ENCODE data around the gene ZNF77.
"Not testable (repeated sequence)": the region's sequence is repeated elsewhere in the genome, so short reads cannot be mapped to it uniquely, and the experiment has no call there.

The ZNF77 gene

DNA sequence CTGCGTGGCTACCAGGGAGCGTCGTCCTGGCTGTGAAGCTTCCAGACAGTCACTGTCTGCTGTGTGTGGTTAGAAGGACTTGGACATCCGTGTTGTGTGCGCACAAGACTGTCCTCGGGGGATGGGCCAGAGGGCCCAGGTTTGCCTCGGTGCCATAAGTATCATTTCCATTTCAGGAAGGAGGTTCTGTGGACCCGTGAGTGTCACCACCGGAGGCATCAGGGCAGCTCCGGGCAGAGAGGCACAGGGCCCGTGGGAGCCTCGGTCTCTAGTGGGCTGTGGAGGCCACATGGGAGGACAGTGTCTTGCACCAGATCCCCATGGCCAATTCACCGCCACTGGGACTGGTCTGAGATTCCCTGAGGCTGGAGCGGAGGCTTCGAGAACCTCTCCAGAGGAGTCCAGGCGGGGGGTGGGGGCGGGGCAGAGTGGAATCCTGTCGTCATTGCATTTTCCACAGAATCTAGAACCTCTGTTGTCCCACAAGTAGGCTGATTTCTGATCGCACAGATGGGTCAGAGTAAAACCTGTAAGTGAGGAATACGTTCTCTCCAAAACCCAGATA lies 38.1 kb downstream of the ZNF77 start:
- no peak for DNase-seq

DNA sequence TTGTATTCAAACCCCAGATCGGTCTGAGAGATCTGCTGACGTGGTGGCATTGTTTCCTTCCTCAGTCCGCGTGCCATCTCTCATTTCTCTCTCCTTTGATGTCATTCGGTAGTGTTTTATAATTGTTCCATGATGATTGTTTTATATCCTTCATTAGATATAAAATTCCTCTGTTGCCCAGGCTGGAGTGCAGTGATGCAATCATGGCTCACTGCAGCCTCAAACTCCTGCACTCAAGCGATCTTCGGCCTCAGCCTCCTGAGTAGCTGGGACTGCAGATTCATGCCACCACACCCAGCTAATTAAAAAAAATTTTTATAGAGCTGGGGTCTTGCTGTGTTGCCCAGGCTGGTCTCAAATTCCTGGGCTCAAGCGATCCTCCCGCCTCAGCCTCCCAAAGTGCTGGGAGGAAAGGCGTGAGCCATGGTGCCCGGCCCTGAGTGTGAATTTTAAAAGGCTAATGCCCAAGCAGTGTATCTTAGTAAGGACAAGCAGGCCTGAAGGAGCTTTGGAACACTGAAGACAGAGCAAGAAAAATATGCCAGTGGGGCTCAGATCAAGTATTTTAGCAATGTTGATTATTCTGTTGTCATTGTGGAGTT lies 38.8 kb downstream of the ZNF77 start:
- DNase-seq, result no peak

DNA sequence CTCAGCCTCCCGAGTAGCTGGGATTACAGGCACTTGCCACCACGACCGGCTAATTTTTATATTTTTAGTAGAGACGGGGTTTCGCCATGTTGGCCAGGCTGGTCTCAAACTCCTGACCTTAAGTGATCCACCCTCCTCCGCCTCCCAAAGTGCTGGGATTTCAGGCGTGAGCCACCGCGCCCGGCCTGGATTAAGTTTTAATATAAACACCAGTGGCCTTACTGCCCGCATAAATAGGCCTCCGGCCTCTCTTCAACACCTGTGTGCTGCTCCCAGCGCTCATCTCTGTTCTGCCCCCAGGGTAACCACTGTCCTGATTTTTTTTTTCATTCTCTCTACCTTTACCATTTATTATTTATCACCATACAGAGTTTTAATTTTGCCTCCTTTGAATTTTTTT lies 41.4 kb downstream of the ZNF77 start:
- not testable (repeated sequence) for DNase-seq

DNA sequence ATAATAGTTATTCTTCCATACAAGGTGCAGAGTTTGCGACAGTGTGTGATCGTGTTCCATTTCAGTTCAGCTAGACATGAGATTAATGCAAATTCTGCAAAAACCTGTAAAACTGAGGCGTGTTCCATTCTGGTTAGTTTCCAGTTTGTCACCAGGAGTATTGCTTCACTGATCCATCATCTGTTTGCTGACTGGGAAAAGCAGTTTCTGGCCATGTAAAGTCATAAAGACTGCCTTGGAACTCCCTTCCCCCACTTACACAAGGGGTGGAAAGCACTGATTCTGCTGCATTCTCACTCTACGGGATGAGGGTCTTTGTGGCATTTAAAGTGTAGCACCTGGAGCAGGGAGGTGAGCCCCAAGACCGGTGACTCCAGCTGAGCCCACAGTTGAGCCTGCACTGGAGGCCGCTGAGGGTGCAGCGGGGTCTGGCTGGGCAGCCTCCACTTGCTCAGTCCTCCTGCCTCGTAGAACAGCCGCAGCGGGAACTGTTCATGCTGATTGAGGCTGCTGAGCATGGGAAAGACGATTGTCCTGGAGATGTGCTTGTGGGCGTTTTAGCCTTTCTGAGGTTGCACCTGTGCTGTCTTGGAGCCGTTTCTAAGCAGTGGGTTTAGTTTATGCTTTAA lies 42.1 kb downstream of the ZNF77 start:
- no peak for DNase-seq

DNA sequence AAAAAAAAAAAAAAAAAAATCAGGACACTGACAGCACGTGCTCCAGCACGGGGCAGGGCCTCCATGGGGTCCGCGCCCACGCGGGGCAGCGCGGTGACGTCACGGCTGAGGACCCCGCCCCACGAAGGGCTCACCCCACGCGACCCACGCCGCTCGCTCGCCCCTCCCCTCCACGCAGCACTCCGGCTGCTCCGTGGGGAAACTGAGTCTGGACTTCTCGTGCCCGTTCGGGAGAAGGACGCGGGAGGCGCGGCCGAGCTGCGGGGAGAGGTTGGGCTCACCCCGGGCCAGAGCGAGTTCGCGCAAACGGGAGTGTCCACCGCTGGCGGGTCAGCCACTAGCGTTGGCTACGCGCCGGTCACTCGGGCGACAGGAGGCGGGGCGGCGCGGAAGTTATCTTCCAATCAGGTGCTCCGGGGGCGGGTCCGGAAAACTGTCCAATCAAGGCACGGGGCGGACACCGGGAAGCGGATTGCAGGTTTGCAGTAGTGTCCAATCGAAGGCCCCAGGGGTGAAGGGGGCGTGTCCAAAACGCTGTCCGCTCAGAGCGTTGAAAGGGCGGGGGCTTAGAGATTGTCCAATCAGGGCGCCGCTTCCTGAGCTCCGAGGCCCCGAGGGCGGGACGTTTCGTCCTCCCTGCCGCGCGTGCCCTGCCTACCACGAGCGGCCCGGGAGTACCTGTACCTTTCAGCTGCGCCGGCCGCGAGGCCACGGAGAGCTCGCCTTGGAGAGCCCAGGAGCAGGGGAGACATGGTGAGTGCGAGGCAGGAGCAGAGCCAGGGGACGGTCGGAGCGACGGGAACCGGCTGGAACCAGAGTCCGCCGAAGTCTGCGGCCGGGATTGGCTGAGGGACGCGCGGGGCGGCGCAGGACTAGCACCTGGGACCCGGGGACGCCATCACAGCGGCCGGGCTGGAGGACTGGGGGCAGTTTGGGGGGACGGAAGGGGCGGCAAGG lies 44.2 kb downstream of the ZNF77 start, which contains the start of gene ZNF57:
ZNF57 (plus strand) TSS at position 633 of the 957 bp plus-strand sequence; CDS start at position 751, 118 bp downstream.
- peak; percentile 99 for DNase-seq

DNA sequence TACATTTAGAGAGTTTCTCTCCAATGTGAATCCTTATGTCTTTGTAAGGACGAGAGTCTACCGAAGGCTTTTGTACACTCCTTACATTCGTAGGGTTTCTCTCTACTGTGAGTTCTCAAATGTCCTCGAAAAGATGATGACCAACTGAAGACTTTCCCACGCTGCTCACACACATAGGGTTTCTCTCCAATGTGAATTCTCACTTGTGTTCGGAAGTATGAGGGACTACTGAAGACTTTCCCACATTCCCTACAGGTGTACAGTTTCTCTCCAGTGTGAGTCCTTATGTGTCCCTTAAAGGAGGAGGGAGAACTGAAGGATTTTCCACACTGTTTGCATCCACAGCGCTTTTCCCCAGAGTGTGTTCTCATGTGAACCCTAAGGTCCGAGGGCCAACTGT lies 48.1 kb downstream of the ZNF77 start:
- DNase-seq, result no peak

DNA sequence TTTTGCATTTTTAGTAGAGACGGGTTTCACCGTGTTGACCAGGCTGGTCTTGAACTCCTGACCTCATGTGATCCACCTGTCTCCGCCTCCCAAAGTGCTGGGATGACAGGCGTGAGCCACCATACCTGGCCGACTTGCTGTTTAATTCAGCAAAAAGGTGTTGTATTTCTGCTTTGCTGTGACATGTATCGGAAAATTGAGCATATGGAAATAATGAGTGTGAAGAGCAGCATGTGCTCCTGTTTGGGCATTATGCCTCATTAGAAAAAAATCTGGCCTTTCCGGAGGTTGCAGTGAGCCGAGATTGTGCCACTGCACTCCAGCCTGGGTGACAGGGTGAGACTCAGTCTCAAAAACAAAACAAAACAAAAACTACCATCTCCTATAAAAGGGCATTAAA lies 54.2 kb downstream of the ZNF77 start:
- not testable (repeated sequence) for DNase-seq

DNA sequence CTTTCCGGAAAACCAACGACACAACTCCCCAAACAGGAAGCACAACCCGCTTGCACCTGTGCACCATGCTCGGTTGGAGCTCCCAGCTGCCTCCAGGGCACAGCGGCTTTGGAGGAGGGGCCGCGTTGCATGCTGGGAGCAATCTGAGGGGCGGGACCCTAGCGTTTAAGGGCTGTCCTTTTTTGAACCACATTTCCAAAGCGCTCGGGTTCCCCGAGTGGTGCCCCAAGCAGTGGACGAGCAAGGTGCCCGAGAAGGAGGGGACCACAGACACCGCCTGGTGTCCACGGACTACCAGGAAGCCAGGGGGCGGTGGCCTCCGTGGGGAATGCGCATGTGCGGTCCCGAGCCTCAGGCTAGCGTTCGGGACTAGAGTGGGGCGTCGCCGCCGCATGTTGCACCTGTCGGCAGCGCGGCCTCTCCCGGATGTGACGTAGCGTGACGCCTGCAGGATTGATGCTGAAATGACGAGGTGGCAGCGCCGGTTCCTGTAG lies 56.0 kb downstream of the ZNF77 start:
- no peak for DNase-seq

DNA sequence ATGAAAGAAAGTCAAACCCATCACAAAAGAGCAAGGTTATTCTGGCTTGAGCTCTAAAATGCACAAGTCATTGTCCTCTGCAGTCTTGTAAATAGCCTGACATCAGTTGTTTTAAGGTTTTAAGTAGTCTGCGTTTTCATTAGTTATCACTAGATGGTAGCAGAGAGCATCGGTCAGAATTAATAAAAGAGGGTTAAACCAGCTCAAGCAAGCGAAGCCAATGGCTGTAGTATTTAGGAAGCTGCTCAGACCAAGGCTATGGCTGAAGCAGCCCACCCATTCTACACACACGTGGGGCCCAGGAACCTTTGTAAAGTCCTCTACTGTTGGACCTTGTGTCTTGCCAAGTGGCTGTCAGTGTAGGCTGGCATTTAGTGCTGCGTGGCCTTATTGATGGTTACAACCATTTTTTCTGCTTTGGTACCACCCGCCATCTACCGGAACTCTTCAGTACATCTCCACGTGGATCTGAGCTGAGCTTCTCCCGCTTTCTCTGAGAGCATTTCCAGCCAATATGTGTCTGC lies 57.3 kb downstream of the ZNF77 start:
- DNase-seq, result peak; percentile 48

DNA sequence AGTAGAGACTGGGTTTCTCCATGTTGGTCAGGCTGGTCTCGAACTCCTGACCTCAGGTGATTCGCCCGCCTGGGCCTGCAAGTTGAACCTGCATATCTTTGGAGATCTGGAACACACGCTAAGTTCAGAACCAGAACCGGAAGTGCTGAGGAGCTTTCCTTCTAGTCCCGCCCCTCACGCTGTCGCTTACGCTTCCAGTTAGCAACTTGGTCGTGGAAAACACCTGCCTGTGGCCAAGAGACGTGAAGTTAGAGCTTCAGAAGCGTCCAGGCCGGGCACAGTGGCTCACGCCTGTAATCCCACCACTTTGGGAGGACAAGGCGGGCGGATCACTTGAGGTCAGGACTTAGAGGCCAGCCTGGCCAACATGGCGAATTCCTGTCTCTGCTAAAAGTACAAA lies 59.0 kb downstream of the ZNF77 start:
- DNase-seq, result no peak

DNA sequence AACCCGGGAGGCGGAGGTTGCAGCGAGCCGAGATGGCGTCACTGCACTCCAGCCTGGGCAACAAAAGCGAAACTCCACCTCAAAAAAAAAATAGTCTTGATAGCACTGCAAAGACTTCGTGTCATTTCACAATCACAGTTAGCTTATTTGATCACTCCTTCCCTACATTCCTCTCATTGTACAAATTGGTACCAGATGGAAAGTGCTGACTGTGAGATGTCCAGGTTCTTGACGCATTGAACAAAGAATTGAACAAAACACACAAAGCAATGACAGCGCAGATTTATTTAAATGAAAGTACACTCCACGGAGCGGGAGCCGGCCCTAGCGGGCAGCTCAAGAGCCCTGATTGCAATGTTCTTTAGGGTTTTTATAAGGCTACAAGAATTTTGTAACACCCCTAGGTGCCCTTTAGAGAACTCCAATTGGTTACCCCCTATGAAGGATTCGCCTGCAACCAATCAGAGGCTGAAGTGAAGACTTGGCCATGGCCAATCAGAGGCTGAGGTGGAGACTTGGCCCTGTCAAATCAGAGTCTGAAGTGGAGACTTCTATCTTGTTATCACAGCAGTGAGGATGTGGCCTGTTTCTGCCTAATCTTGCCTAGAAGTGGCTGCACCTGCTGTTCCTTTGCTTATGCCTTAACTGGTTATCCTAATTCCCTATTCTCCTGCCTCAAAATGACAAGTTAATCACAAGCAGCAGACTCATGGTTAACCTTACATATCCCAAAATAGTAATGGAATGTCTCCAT lies 60.9 kb downstream of the ZNF77 start:
- DNase-seq, result no peak
